DOHH2 (cell line): ENCODE data around the gene IFNA14.

Experiments
- EZH2phosphoT487 ChIP-seq: fragments of 200-600 bp; sonication (generic); IDR thresholded peaks from 2 replicates; pipeline ENCODE4 v1.6.1; 2017; ENCODE audit warnings: borderline replicate concordance, mild to moderate bottlenecking, antibody characterized with exemption, low read length, moderate library complexity, mixed read lengths
- TF ChIP-seq, protein P1 (sequence below): fragments of 200-600 bp; sonication (generic); IDR thresholded peaks from one replicate; pipeline ENCODE4 v1.5.1; 2014; ENCODE audit warnings: antibody characterized with exemption, mild to moderate bottlenecking, low read depth, low read length; ENCODE audit not compliant: poor library complexity, severe bottlenecking

DNA sequence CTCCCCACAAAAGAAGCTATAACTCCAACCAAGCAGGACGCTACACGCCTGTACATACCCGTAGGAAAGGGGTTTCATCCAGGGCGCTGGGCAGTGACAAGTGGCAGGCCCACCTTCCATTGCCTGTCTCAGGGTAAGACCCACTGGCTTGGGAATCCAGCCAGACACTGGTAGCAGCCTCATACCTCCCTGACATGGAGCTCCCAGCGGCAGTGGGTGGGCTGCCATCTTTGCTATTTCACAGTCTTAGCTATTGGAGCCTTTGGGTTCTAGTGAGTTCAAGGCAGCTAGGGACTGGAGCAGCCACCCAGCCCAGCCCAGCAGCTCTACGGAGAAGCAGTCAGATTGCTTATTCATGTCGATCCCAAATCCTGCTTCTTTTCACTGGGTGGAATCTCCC is 29.5 kb downstream of the IFNA14 start:
- TF ChIP-seq EZH2phosphoT487 = no peak
- TF ChIP-seq, protein P1, sequence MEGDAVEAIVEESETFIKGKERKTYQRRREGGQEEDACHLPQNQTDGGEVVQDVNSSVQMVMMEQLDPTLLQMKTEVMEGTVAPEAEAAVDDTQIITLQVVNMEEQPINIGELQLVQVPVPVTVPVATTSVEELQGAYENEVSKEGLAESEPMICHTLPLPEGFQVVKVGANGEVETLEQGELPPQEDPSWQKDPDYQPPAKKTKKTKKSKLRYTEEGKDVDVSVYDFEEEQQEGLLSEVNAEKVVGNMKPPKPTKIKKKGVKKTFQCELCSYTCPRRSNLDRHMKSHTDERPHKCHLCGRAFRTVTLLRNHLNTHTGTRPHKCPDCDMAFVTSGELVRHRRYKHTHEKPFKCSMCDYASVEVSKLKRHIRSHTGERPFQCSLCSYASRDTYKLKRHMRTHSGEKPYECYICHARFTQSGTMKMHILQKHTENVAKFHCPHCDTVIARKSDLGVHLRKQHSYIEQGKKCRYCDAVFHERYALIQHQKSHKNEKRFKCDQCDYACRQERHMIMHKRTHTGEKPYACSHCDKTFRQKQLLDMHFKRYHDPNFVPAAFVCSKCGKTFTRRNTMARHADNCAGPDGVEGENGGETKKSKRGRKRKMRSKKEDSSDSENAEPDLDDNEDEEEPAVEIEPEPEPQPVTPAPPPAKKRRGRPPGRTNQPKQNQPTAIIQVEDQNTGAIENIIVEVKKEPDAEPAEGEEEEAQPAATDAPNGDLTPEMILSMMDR = no peak
